Measurements from ENCODE around the gene EPHA5.
A peak's percentile ranks its signal among the peaks of the same experiment; 100 is the strongest.

The EPHA5 gene

GRCh38 chr4:65670331-65671031 is at the start of gene EPHA5:
Gene EPHA5, minus strand, starts transcription at chr4:65670489. Its CDS starts 747 bp downstream, at chr4:65669742.
- peak; percentile 73 for DNase-seq (ENCODE audit: low read depth)

DNA sequence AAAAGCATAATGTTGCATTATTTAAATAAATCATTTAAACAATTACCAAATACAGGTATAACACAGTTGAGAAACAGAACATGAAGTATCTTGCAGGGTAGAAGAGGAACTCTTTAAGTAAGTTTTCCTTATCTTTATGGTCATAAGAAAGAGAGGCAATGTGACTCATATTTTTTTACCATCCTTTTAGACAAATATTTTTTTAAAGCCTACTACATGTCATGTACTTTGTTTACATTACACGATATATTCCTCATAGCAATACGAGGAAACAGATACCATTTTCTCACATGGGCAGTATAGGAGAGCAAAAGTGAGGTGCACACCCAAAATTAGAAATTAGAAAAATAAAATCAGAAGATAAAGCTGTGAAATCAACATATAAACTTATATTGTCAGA is 49.3 kb upstream of the EPHA5 start:
- DNase-seq (ENCODE audit: low read depth), result no peak

- DNase-seq (ENCODE audit: low read depth), result no peak
These were observed 28.3 kb upstream of the EPHA5 start for GRCh38 chr4:65698631-65699030.

DNA sequence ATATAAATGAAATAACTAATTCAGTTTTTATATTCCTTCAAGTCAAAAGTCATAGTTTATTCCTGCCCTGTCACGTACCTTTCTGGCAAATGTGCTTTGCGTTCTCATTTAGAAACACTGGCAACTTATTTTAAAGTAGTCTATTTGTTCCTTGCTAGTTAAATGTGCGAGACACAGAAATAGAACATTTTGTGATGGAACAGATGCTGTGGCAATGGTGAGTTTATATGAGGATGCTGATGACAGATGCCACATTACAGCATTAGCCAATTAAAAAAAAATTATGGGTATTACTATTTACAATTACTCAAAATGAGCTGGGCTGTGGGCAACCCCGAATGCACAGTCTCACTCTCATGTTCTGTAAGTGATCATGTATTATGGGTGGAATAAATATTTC is 26.1 kb upstream of the EPHA5 start:
- DNase-seq (ENCODE audit: low read depth), result no peak

- no peak for DNase-seq (ENCODE audit: low read depth)
These were observed 1.1 kb upstream of the EPHA5 start for GRCh38 chr4:65671372-65671771.

DNA sequence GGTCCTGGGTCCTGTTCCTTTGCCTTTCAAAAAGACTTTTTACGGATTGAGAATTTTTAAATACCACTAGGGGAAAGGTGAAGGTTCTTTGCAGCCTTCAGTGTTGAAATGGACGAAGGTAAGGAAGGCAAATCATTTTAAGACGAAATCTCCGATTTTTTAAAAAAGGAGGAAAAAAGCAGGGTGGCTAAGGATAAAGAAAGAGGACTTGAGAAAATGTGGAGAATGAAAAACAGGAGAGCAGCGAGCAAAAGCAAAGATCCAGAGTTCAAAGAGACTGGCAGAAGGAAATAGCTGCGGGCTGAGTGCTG is 314 bp downstream of the EPHA5 start:
- DNase-seq (ENCODE audit: low read depth), result no peak

DNA sequence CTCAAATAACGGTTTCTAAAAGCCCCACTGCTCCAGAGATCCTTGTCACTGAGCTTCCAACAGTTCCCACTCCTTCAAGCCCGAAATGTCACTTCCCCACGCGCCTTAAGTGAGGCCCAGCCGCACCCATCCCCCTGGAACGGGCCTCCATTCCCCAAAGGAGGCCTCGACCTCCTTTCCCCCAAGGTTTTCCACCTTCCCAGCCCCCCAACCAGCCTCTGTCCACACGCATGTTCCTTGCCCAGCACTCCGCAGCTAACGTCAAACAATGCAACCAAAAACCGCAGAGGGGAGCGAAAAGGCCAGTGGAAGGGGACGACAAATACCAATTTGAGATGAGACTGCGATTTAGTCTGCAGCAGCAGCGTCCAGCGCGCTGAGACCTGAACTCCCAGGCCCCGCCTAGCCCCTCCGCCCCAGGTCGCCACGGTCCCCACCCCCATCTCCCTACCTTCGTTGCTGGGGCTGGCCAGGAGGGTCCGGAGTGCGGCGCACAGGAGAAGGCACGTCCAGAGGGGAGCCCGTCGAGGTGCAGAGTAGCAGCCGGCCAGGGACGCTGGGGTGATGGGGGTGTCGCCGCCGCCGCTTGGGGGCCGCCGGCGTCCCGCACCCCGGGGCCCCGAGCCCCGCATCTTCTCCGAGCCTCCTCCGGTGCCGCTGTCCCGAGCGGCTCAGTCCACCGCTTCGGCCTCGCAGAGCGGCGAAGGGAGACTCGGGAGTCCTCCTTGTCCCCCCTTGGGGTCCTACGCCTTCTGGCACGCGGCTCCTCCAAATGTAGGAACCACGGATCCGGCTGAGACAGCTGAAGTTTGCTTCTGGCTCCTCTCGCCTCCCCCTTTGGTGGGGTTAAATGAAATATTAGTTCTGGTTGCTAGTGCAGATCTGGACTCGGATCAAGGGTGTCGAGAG is 924 bp downstream of the EPHA5 start:
- no peak for DNase-seq (ENCODE audit: low read depth)

DNA sequence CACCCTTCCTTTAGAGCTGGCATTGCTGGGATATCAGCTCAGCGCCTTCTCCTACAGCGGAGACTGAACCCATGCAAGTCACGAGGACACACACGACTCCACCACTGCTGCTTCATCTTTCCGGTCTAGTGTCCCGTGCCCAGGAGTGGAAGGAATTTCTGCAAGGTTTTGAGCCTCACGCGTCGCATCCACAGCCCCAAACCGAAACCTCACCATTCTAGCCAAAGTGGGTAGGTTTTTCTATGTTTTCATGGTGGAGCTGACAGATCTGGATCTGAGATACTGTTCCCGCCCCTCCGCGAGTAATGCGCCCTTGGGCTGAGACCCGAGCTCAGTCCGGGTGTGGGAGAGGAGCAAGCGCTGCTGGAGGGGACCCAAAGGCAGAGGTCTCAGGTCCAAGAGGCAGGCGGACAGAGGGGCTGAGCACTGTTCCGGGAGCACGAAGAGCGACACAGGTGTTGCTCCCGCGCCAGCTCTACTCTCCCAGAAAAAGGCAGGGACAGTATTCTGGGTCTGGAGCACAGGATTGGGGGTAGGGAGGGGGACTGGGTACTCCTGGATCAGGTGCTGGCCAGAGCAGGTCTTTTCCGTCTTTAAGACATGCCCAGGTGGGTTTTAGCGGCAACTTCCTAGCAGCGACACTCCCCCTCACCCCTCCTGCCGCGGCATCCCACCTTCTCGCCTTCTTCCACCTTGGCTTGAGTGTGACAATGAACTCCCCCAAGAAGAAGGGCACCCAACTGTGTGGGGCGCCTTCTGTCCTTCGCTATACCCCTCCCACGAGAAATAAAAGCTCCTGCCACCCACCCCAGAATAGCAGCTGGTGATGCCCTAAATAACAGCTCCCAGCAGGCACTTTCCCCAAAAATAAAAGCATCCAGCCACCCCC is 1.8 kb downstream of the EPHA5 start:
- DNase-seq (ENCODE audit: low read depth), result no peak

DNA sequence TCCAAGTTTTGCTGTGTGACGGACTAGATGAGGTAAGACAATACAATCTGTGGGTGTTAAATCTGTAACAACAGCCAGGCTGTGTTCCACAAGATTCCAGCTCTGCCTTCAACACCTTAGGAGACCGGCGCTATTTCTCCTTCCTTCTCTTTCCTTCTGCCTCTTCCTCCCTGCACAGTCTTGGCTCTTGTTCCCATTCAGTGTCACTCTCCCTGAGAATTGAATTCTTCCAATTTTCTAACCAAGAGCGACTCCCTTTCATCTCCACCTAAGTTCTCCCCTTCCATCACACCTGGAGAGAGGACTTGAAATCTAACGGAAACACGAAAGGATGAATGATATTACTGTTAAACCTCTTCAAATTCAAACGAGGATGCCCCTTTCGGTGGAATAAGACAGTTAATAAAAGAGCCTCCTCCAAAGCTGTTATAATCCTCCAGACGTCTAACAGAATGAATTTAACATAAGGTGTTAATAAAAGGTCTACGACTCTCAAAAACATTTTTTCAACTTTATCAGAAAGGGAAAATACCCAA is 2.7 kb downstream of the EPHA5 start:
- DNase-seq (ENCODE audit: low read depth), result no peak

DNA sequence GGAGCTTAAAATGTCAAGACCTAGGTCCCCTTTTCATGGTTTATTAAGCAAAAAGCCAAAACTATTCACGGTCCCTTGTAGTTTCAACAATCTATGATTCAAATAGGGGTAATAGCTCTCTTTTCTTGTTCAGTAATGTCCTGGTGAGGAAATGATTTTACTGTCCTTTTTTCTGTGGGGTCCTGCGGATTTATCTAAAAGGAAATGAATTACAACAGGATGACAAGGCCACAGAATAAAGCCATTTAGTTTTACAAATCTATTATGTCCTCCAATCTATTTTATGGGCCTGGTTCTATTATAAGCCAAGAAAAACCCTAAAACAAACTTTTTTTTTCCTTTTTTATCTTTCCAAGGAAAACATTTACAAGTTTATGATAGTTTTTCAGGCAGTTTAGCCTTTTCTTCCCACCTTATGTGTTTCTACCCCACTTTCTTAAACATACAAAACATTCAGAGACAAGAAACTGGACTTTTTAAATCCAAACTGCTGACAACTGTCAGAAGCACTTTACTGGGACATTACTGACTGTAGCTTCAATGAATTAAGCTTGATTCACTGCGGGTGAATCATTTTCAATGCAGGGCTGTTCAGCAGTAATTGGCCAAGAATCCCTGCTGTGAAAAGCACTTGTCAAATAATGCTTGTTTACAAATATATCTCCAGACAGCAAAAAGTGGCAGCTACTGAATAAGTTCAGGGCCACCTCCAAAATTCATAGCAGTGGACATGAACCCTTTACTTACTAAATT is 4.3 kb downstream of the EPHA5 start:
- no peak for DNase-seq (ENCODE audit: low read depth)

DNA sequence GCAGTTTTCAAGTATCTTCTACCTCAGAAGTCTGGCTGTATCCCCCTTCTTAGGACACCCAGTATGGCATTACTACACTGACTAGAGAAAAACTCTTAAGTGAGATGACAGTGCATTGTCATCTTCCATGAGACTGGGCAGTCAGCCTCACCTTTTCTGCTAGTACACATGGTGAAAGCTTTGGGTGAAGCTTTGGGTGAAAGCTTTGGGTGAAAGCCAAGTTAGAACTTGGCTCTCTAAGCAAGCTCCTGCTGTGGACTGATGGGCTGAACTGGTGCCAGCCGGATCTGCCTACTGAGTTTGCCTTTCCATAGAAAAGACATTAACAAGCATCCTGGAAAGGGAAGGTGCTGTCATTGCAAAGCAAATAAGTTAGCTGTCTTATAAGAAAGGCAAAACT is 8.8 kb downstream of the EPHA5 start:
- DNase-seq (ENCODE audit: low read depth), result no peak

GRCh38 chr4:65658117-65658516 is 12.2 kb downstream of the EPHA5 start:
- no peak for DNase-seq (ENCODE audit: low read depth)

GRCh38 chr4:65656008-65656407 is 14.3 kb downstream of the EPHA5 start:
- DNase-seq (ENCODE audit: low read depth), result no peak

DNA sequence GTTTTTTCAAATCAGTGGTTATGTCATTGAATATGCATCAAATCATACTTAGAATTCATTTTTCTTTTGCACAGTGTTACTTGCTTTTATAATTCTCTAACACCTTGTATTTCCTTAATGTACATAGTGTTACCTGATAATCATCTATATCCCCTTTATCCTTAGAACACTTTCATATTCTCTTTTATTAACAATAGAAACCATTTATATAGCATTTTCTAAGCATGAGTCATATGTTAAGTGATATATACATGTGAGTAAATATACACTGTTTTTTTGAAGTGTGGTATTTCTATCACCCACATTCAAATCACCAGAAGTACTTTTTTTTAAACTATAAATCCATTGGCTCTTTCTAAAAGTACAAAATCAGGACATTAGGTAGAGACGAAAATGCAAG is 15.3 kb downstream of the EPHA5 start:
- DNase-seq (ENCODE audit: low read depth), result no peak

DNA sequence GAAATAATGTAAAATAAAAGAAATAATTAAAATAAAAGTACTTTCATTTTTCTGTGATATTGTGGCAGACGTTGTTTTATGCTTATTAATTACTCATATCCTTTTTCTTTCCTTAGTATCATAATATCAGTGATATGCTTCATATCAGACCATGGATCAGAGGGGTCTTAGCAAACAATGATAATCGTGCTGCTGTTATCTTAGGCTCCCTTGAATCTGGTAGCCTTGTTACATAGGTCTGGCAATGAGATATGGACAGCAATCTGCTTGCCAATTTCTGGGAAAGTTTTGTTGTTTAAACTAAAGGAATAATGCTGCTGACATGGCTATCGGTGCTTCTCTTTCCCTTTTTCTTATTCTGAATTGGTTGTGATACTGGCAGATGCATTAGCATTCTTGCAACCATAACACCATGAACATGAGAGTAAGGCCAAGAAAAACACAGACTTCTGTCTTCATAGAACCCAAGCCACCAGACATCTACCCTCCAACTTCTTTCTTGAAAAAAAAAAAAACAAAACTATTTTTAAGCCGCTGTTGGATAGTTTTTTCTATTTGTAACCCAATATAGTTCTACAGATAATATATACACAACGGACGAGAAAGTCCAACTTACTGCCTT is 16.4 kb downstream of the EPHA5 start:
- no peak for DNase-seq (ENCODE audit: low read depth)

DNA sequence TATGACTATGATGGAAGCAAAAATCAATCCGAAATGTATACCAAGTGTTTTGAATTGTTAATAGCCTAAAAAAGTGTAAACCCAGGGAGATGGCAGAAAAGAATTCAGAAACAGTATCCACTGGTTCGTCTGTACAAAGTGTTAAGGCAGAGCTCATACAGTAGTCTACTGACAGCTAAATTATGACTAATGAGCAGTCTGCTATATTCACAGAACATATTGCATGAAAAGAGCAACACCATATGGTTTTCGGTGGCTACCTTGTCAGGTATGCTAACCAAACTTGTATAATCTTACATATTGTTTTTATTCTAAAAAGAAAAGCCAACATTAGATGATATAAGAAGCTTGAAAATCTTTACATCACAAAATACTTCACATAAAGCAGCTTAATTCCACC is 18.5 kb downstream of the EPHA5 start:
- no peak for DNase-seq (ENCODE audit: low read depth)

DNA sequence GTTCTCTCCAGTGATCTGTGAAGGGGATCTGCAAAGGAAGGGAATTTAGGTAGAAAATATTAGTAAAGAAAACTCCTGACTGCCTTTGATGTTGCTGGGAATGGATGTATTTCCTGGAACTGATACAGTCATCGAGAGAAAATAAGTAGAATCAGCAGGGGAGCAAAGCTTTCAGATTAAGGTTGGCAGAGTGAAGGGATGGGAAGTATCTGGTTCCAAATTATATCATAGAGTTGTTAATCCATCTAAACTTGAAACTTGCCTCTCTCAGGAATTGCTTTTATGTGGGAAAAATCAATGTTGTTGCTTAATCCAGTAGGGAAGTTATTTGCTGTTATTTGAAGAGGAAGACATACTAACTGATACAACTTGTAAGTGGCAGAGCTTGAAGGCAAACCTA is 19.3 kb downstream of the EPHA5 start:
- no peak for DNase-seq (ENCODE audit: low read depth)

DNA sequence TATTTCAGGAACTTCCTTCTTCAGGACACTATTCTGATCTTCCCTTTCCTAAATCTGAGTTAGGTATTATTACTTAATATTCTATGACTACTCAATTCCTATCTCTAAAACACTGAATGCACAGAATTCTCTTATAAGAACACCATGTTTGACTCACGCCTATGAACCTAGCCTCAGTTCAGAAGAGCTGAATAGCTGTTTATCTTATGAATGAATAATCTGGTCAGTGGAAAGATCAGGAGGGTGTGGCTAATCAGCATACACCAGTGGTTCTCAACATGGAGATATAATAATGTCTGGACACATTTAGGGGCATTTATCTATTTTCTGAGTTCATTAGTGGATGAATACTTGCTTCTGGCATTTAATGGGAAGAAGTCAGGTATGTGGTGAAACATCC is 24.2 kb downstream of the EPHA5 start:
- no peak for DNase-seq (ENCODE audit: low read depth)

GRCh38 chr4:65645185-65645584 is 25.1 kb downstream of the EPHA5 start:
- DNase-seq (ENCODE audit: low read depth), result peak; percentile 85

GRCh38 chr4:65635051-65635821 is 35.1 kb downstream of the EPHA5 start:
- no peak for DNase-seq (ENCODE audit: low read depth)
